Gastroesophageal sphincter (tissue), 4 donors: ENCODE results near the gene KIF17. TPM values are rescaled to one million over a fixed set of nuclear protein-coding genes. Genes with fewer than 3 reads are reported as not detected.

Source experiments
- ATAC-seq: fragments of 150-250 bp; one replicate; pipeline ENCODE4 v1.9.1; 2016; ENCODE audit warnings: mild to moderate bottlenecking, moderate library complexity
- H3K27ac ChIP-seq, 4 donors: fragments of 200-600 bp; sonication (generic) in 3 of 4; 1 replicate in 3 of 4; 2 replicates in 1 of 4; pipeline ENCODE4 v1.5.1; 2016 to 2019
- H3K27me3 ChIP-seq: fragments of 200-600 bp; sonication (generic); one replicate; pipeline ENCODE4 v1.5.1; 2019
- H3K36me3 ChIP-seq, 2 donors: fragments of 200-600 bp; sonication (generic); one replicate each; pipeline ENCODE4 v1.5.1; 2019; ENCODE audit warnings: control low read depth in 1 of 2
- H3K4me1 ChIP-seq, 3 donors: fragments of 200-600 bp; sonication (generic); 1 replicate in 2 of 3; 2 replicates in 1 of 3; pipeline ENCODE4 v1.5.1; 2016 to 2019; ENCODE audit warnings: control low read depth in 2 of 3
- H3K4me3 ChIP-seq, 2 donors: fragments of 200-600 bp; sonication (generic); one replicate each; pipeline ENCODE4 v1.5.1; 2019; ENCODE audit warnings: mild to moderate bottlenecking in 1 of 2, moderate library complexity in 1 of 2
- H3K9me3 ChIP-seq, 3 donors: fragments of 200-600 bp; sonication (generic); one replicate each; pipeline ENCODE4 v1.5.1; 2017 to 2019; ENCODE audit warnings: control low read depth in 2 of 3
- CTCF ChIP-seq, 4 experiments: fragments of 200-600 bp in 2 of 4; fragments of 450-650 bp in 2 of 4; sonication (generic) in 1 of 4; IDR thresholded peaks; one replicate each; pipeline ENCODE4 v1.5.1; 2017 to 2019; ENCODE audit warnings: antibody characterized with exemption in 4 of 4, mild to moderate bottlenecking in 2 of 4, moderate library complexity in 2 of 4
- EP300 ChIP-seq: sonication (generic); formaldehyde crosslinking; IDR thresholded peaks from one replicate; pipeline ENCODE4 v1.6.1; 2017; ENCODE audit warnings: antibody characterized with exemption, mild to moderate bottlenecking
- POLR2A ChIP-seq, 2 donors: fragments of 450-650 bp; IDR thresholded peaks; one replicate each; pipeline ENCODE4 v1.6.1; 2017; ENCODE audit warnings: antibody characterized with exemption in 2 of 2, mild to moderate bottlenecking in 2 of 2, moderate library complexity in 1 of 2
- POLR2AphosphoS5 ChIP-seq: sonication (generic); formaldehyde crosslinking; IDR thresholded peaks from one replicate; pipeline ENCODE4 v1.6.1; 2017; ENCODE audit warnings: antibody characterized with exemption
- WGBS, 2 donors: methylation state at CpG; one replicate each; pipeline ENCODE4 v1.1.5; 2018; ENCODE audit warnings: low coverage in 1 of 2; 5-methylcytosine and 5-hydroxymethylcytosine counted together
- total RNA-seq, 4 donors: library from RNA; depleted of rRNA; stranded (reverse); fragments of >200 nt; gene quantifications; one replicate each; pipeline ENCODE4 v1.1.0, GENCODE V29; 2016

The KIF17 gene
- total RNA-seq, 4 donors from 2014 or later = 0.47 to 11.8 (median 7.5) TPM

DNA sequence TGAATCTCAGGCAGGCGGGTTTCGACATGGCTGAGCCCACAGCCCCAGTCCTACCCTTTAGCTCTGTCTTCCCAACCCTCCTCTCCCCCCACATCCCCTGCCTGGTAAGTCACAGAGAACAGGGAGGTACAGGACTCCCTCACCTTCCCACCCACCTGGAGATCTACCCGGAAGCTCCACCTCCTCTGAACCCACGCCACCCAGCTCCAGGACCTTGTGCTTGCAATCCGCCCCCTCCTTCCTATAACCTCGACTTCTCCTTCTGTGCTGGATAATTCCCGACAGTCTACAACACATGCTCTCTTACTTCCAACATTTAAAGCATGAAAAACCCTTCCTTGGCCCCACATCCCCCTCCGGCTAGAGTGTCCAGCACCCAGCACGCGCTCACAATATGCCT, 22.3 kb downstream of the KIF17 start:
- no peak for ATAC-seq
- Histone ChIP-seq H3K27me3 (no peaks in the 10 kb centered on the region), H3K27ac (no peak overlapping the region), H3K36me3 (no peaks in the 10 kb centered on the region), H3K4me3 (no peak overlapping the region), H3K4me1 (peaks cover 0 to 28% (median 0%) of the 10 kb centered on the region in 3 donors), H3K9me3 (peaks cover 0 to 7% (median 0%) of the 10 kb centered on the region in 3 donors)
- WGBS, 2 donors = 80 to 81% methylated on average over 9 to 10 of the region's 10 CpGs
- TF ChIP-seq POLR2AphosphoS5 (no peak), POLR2A (IDR thresholded peaks at IDR 0.05) (no peak), EP300 (no peak), CTCF (IDR thresholded peaks at IDR 0.05) (no peak)

- H3K27ac ChIP-seq = no peak overlapping the region
- WGBS, 2 donors = 56% methylated on average over 1 of the region's 2 CpGs; no CpG with 5 or more reads in 1 of the 2 donors
- H3K27me3 ChIP-seq = no peaks in the 10 kb centered on the region
- TF ChIP-seq POLR2AphosphoS5 = no peak
- TF ChIP-seq POLR2A (IDR thresholded peaks at IDR 0.05) = no peak
- TF ChIP-seq EP300 = no peak
- no peak for TF ChIP-seq CTCF (IDR thresholded peaks at IDR 0.05)
- H3K9me3 ChIP-seq = peaks cover 0 to 7% (median 0%) of the 10 kb centered on the region in 3 donors
- H3K36me3 ChIP-seq = no peaks in the 10 kb centered on the region
- H3K4me3 ChIP-seq = no peak overlapping the region
- peaks cover 0 to 28% (median 0%) of the 10 kb centered on the region in 3 donors for H3K4me1 ChIP-seq
- ATAC-seq = no peak
These were observed 24.2 kb downstream of the KIF17 start for GRCh38 chr1:20693623-20694022.

DNA sequence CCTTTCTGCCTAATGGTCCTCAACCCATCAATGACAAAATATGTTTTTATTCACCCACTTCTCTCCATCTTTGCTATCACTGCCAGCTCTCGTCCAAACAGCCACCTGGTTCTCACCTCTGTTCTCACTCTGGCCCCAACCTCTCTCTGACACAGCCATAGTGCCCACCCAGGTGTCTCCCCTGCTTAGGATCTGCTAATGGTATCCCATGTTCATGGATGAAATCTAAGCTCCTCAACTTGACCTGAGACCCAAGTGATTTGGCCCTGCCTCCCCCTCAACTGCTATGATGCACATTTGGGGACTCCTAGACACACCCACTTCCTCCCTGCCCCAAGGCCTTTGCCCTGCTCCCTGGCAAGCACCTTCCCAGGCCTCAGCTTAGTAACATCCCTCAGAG, 25.9 kb downstream of the KIF17 start:
- 73% methylated on average over 1 of the region's 1 CpG; no CpG with 5 or more reads in 1 of the 2 donors for WGBS, 2 donors
- ATAC-seq = no peak
- H3K27me3 ChIP-seq = no peaks in the 10 kb centered on the region
- H3K27ac ChIP-seq = no peak overlapping the region
- peaks cover 0 to 7% (median 0%) of the 10 kb centered on the region in 3 donors for H3K9me3 ChIP-seq
- H3K4me3 ChIP-seq = no peak overlapping the region
- TF ChIP-seq POLR2AphosphoS5 (no peak), POLR2A (IDR thresholded peaks at IDR 0.05) (no peak), EP300 (no peak), CTCF (IDR thresholded peaks at IDR 0.05) (no peak)
- peaks cover 0 to 11% (median 0%) of the 10 kb centered on the region in 3 donors for H3K4me1 ChIP-seq
- H3K36me3 ChIP-seq = no peaks in the 10 kb centered on the region

DNA sequence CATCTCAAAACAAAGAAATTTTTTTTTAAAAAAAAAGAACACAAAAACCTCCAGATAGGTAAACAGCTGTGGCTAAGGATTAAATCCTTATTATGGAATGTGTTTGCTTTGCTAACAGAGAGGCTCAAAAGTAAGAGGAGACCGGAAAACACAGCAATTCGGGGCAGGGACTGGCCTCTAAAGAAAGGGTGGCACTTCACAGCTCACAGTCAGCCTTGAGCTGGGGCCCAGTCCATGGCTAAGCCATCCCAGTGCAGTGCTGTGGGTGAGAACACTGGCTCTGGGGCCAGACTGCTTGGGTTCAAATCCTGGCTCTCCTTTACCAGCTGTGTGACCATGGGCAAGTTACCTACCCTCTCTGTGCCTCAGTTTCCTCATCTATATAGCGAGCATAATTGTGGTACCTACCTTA, 28.2 kb downstream of the KIF17 start:
- H3K27ac ChIP-seq = no peak overlapping the region
- no peak overlapping the region for H3K4me3 ChIP-seq
- 85 to 90% methylated on average over 2 to 3 of the region's 3 CpGs for WGBS, 2 donors
- TF ChIP-seq EP300 = no peak
- no peak for TF ChIP-seq POLR2AphosphoS5
- no peak for TF ChIP-seq CTCF (IDR thresholded peaks at IDR 0.05)
- no peak for TF ChIP-seq POLR2A (IDR thresholded peaks at IDR 0.05)
- H3K9me3 ChIP-seq = peaks cover 0 to 7% (median 0%) of the 10 kb centered on the region in 3 donors
- no peak for ATAC-seq
- peaks cover 0 to 5% (median 0%) of the 10 kb centered on the region in 3 donors for H3K4me1 ChIP-seq
- H3K36me3 ChIP-seq = no peaks in the 10 kb centered on the region
- no peaks in the 10 kb centered on the region for H3K27me3 ChIP-seq
